GM21786 (cell line): ENCODE results near the gene MAP3K2.
"Not testable (repeated sequence)": the region's sequence is repeated elsewhere in the genome, so short reads cannot be mapped to it uniquely, and the experiment has no call there.

ENCODE experiments used
- ATAC-seq: cut with Tn5 transposase; IDR thresholded peaks from one replicate; pipeline ENCODE4 v1.9.1; 2021; ENCODE audit not compliant: unreplicated experiment

The MAP3K2 gene

GRCh38 chr2:127356531-127356930 is 31.2 kb downstream of the MAP3K2 start:
- ATAC-seq, result no peak

- ATAC-seq, result no peak
Measured at GRCh38 chr2:127355407-127356008, 32.3 kb downstream of the MAP3K2 start.

GRCh38 chr2:127353873-127354676 is 33.7 kb downstream of the MAP3K2 start:
- ATAC-seq, result not testable (repeated sequence)

GRCh38 chr2:127353223-127353622 is 34.6 kb downstream of the MAP3K2 start:
- not testable (repeated sequence) for ATAC-seq

- ATAC-seq, result no peak
Measured at GRCh38 chr2:127351603-127352002, 36.2 kb downstream of the MAP3K2 start.

- no peak for ATAC-seq
Measured at GRCh38 chr2:127348426-127349000, 39.3 kb downstream of the MAP3K2 start.

GRCh38 chr2:127347734-127348392 is 39.9 kb downstream of the MAP3K2 start:
- no peak for ATAC-seq

- no peak for ATAC-seq
Measured at GRCh38 chr2:127347015-127347414, 40.8 kb downstream of the MAP3K2 start.

GRCh38 chr2:127343277-127343676 is 44.5 kb downstream of the MAP3K2 start:
- ATAC-seq, result no peak

GRCh38 chr2:127342101-127342500 is 45.7 kb downstream of the MAP3K2 start:
- peak; percentile 91 for ATAC-seq

GRCh38 chr2:127332335-127332734 is 55.4 kb downstream of the MAP3K2 start:
- ATAC-seq, result no peak

GRCh38 chr2:127330753-127331152 is 57.0 kb downstream of the MAP3K2 start:
- ATAC-seq, result peak; percentile 74

GRCh38 chr2:127326289-127326945 is 61.4 kb downstream of the MAP3K2 start:
- ATAC-seq, result no peak

- no peak for ATAC-seq
Measured at GRCh38 chr2:127324635-127325034, 63.1 kb downstream of the MAP3K2 start.

GRCh38 chr2:127321303-127321702 is 66.5 kb downstream of the MAP3K2 start:
- ATAC-seq, result no peak

- no peak for ATAC-seq
Measured at GRCh38 chr2:127320586-127321275, 67.0 kb downstream of the MAP3K2 start.

- ATAC-seq, result no peak
Measured at GRCh38 chr2:127320067-127320466, 67.7 kb downstream of the MAP3K2 start.

- ATAC-seq, result no peak
Measured at GRCh38 chr2:127314193-127314988, 73.4 kb downstream of the MAP3K2 start.

GRCh38 chr2:127313406-127313805 is 74.4 kb downstream of the MAP3K2 start:
- ATAC-seq, result peak; percentile 98

GRCh38 chr2:127310980-127311379 is 76.8 kb downstream of the MAP3K2 start:
- ATAC-seq, result no peak
